T-cell (primary cell): Measurements from ENCODE around the gene APC. TPM values are rescaled to one million over a fixed set of nuclear protein-coding genes. Genes with fewer than 3 reads are reported as not detected.
A peak's percentile ranks its signal among the peaks of the same experiment; 100 is the strongest.

ENCODE experiments used
- ATAC-seq, 4 experiments: fragments of 200-7000 bp in 3 of 4; fragments of 150-1000 bp in 1 of 4; cut with Tn5 transposase; replicated peaks in 1 of 4; 1 replicate in 3 of 4; 2 replicates in 1 of 4; pipeline ENCODE4 v1.10.0; 2021; ENCODE audit warnings: moderate library complexity in 3 of 4, mild to moderate bottlenecking in 2 of 4, moderate number of reproducible peaks in 1 of 4
- CTCF ChIA-PET, 2 donors: fragments of 300-600 bp; sonication (Branson Sonifier 250); formaldehyde crosslinking; loops; one replicate each; lab custom pipeline; 2022; ENCODE audit warnings: antibody characterized with exemption in 2 of 2; lab: Charles Lee
- POLR2A ChIA-PET, 2 donors: fragments of 300-600 bp; sonication (Branson Sonifier 250); formaldehyde crosslinking; loops; one replicate each; lab custom pipeline; 2022; ENCODE audit warnings: antibody characterized with exemption in 2 of 2; lab: Charles Lee
- DNase-seq, 35 experiments: peaks; one replicate each; pipeline versions ENCODE4 v3.0.0 to v3.0.0-alpha.2; 2013 to 2023
- H3K27ac ChIP-seq: one replicate; pipeline ENCODE4 v1.5.1; 2013; ENCODE audit warnings: low read length
- H3K27me3 ChIP-seq, 2 experiments: replicated peaks in 1 of 2; 1 replicate in 1 of 2; 2 replicates in 1 of 2; pipeline versions ENCODE4 v1.6.1 to v1.7.0; 2013; ENCODE audit warnings: low read length in 1 of 2, mixed read lengths in 1 of 2; ENCODE audit not compliant: control insufficient read depth in 2 of 2, insufficient read depth in 2 of 2; ENCODE audit errors: extremely low read depth in 1 of 2
- H3K36me3 ChIP-seq, 2 donors: 1 replicate in 1 of 2; 2 replicates in 1 of 2; pipeline versions ENCODE4 v1.6.1 to v1.7.0; 2013; ENCODE audit warnings: low read length in 1 of 2; ENCODE audit not compliant: control insufficient read depth in 2 of 2, insufficient read depth in 1 of 2; ENCODE audit errors: extremely low read depth in 1 of 2
- H3K4me1 ChIP-seq, 2 experiments: 1 replicate in 1 of 2; 2 replicates in 1 of 2; pipeline versions ENCODE4 v1.6.1 to v1.7.0; 2013; ENCODE audit warnings: low read length in 2 of 2, mixed read lengths in 1 of 2; ENCODE audit not compliant: insufficient read depth in 2 of 2, control insufficient read depth in 1 of 2; ENCODE audit errors: extremely low read depth in 1 of 2
- H3K4me3 ChIP-seq, 2 donors: 1 replicate in 1 of 2; 2 replicates in 1 of 2; pipeline versions ENCODE4 v1.5.1 to v1.7.0; 2013; ENCODE audit warnings: mild to moderate bottlenecking in 2 of 2, low read length in 1 of 2, moderate library complexity in 1 of 2; ENCODE audit not compliant: control insufficient read depth in 1 of 2; ENCODE audit errors: extremely low read depth in 1 of 2
- H3K9me3 ChIP-seq: 2 replicates; pipeline ENCODE4 v1.7.0; 2013
- H3K27ac Mint-ChIP-seq, 2 donors: one replicate each; pipeline ENCODE4 v1.8.0; 2020 to 2021; ENCODE audit warnings: mild to moderate bottlenecking in 2 of 2, mixed read lengths in 2 of 2
- H3K27me3 Mint-ChIP-seq, 2 donors: one replicate each; pipeline ENCODE4 v1.8.0; 2021 to 2022; ENCODE audit warnings: mixed read lengths in 2 of 2
- H3K36me3 Mint-ChIP-seq: one replicate; pipeline ENCODE4 v1.8.0; 2021; ENCODE audit warnings: mixed read lengths
- H3K4me1 Mint-ChIP-seq, 3 donors: one replicate each; pipeline ENCODE4 v1.8.0; 2020 to 2022; ENCODE audit warnings: mixed read lengths in 3 of 3, mild to moderate bottlenecking in 1 of 3
- H3K4me3 Mint-ChIP-seq, 3 donors: one replicate each; pipeline ENCODE4 v1.8.0; 2020 to 2022; ENCODE audit warnings: mild to moderate bottlenecking in 3 of 3, mixed read lengths in 3 of 3, moderate library complexity in 3 of 3
- H3K9me3 Mint-ChIP-seq, 3 donors: one replicate each; pipeline ENCODE4 v1.8.0; 2020 to 2022; ENCODE audit warnings: mixed read lengths in 3 of 3
- WGBS: methylation state at CpG from one replicate; pipeline ENCODE4 v1.1.5; 2013; ENCODE audit warnings: missing lambda C conversion rate; ENCODE audit not compliant: insufficient coverage; 5-methylcytosine and 5-hydroxymethylcytosine counted together
- total RNA-seq, 35 experiments: library from RNA in 6 of 35; stranded (reverse) in 6 of 35; fragments of 120-200 nt in 1 of 35; gene quantifications; one replicate each; pipeline versions ENCODE4 v1.2.1 to v1.2.4 and lab custom pipeline; 2013 to 2026

APC gene
- total RNA-seq, 5 donors from 2014 or later (not counting 1 experiment from before 2014, with no cell fraction given), result 33.0 to 45.0 (median 39.7) TPM

- H3K4me1 ChIP-seq, result peaks cover 8 to 13% of the 10 kb centered on the region in 2 experiments
- no peak overlapping the region for H3K4me3 ChIP-seq
- no peaks in the 10 kb centered on the region for H3K27me3 ChIP-seq
- ATAC-seq (no peak), DNase-seq (no peak)
- no CpG with 5 or more reads among the region's 1 CpG for WGBS
- ChIA-PET CTCF (interaction anchor here (0.6 to 1.8 kb wide), 2 partner anchors 22 to 1203 kb away, joined by 3 to 7 read pairs; no protein-coding TSS in a partner anchor), POLR2A (interaction anchor here in 1 of 2 donors (0.6 kb wide), 1 partner anchor 188 kb away, joined by 3 read pairs; no protein-coding TSS in a partner anchor)
- Mint-ChIP-seq H3K4me1 (peaks cover 31 to 33% (median 31%) of the 10 kb centered on the region in 3 donors), H3K9me3 (no peaks in the 10 kb centered on the region), H3K27ac (no peak overlapping the region), H3K4me3 (no peak overlapping the region), H3K36me3 (no peaks in the 10 kb centered on the region), H3K27me3 (no peaks in the 10 kb centered on the region)
- H3K36me3 ChIP-seq, result no peaks in the 10 kb centered on the region
- H3K27ac ChIP-seq, result no peak overlapping the region
- no peaks in the 10 kb centered on the region for H3K9me3 ChIP-seq
Measured at GRCh38 chr5:112735702-112736101, 2.0 kb upstream of the APC start.

DNA sequence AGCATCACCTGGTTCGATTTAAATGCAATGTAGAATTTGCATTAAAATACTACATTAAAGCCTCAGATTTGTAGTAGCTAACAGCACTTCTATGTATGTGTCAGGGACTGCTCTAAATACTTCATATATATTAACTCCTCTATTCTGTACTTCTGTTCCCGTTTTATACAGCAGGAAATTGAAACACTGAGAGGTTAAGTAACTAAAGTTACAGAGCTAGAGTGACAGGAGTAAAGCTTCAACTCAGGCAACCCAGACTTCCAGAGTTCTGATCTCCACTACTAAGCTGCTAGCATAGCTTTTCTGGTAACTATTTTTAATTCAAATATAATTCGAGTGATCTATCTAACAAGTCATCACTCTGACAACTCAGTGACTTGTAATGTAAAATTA, 619 bp upstream of the APC start:
- ChIA-PET POLR2A (no interaction called here), CTCF (interaction anchor here (1.1 to 1.8 kb wide), 5 partner anchors 13 to 29 kb away, joined by 3 to 7 read pairs (median 4); no protein-coding TSS in a partner anchor)
- peak overlapping the region; percentile 90 to 96 (median 94) for H3K4me3 Mint-ChIP-seq
- H3K36me3 Mint-ChIP-seq, result peaks cover 2% of the 10 kb centered on the region
- Histone ChIP-seq H3K9me3 (no peaks in the 10 kb centered on the region), H3K27ac (no peak overlapping the region), H3K36me3 (no peaks in the 10 kb centered on the region), H3K4me3 (peak overlapping the region; percentile 58 to 77), H3K27me3 (no peaks in the 10 kb centered on the region), H3K4me1 (peaks cover 8 to 13% of the 10 kb centered on the region in 2 experiments)
- WGBS, result no CpG with 5 or more reads among the region's 3 CpGs
- no peaks in the 10 kb centered on the region for H3K27me3 Mint-ChIP-seq
- H3K4me1 Mint-ChIP-seq, result peaks cover 32 to 35% (median 33%) of the 10 kb centered on the region in 3 donors
- ATAC-seq (no peak), DNase-seq (no peak)
- no peaks in the 10 kb centered on the region for H3K9me3 Mint-ChIP-seq
- no peak overlapping the region for H3K27ac Mint-ChIP-seq

- no peaks in the 10 kb centered on the region for H3K36me3 ChIP-seq
- Mint-ChIP-seq H3K36me3 (peaks cover 9% of the 10 kb centered on the region), H3K4me1 (peaks cover 34 to 36% (median 35%) of the 10 kb centered on the region in 3 donors), H3K4me3 (peak overlapping the region; percentile 90 to 96 (median 94)), H3K27ac (peak overlapping the region; percentile 6 to 82), H3K27me3 (no peaks in the 10 kb centered on the region), H3K9me3 (no peaks in the 10 kb centered on the region)
- DNase-seq (peak in 1 of 35 experiments; percentile 15), ATAC-seq (peak in 3 of 4 experiments; percentile 7 to 17 (median 11))
- WGBS, result 60% methylated on average over 3 of the region's 5 CpGs
- H3K4me3 ChIP-seq, result peak overlapping the region; percentile 58 to 77
- ChIA-PET CTCF (interaction anchor here (0.5 to 1.6 kb wide), 6 partner anchors 14 to 981 kb away, joined by 3 to 4 read pairs (median 3); partner anchors contain the start of gene NREP (in 1 of the 2)), POLR2A (no interaction called here)
- no peak overlapping the region for H3K27ac ChIP-seq
- H3K27me3 ChIP-seq, result no peaks in the 10 kb centered on the region
- H3K9me3 ChIP-seq, result no peaks in the 10 kb centered on the region
- H3K4me1 ChIP-seq, result peaks cover 8 to 13% of the 10 kb centered on the region in 2 experiments
Measured at GRCh38 chr5:112738191-112738560, 491 bp downstream of the APC start.

GRCh38 chr5:112742424-112742823, 4.7 kb downstream of the APC start:
- no peak for DNase-seq
- peaks cover 27 to 33% (median 29%) of the 10 kb centered on the region in 3 donors for H3K4me1 Mint-ChIP-seq
- H3K36me3 Mint-ChIP-seq, result peaks cover 9% of the 10 kb centered on the region
- Histone ChIP-seq H3K36me3 (no peaks in the 10 kb centered on the region), H3K9me3 (no peaks in the 10 kb centered on the region), H3K4me1 (peaks cover 6 to 10% of the 10 kb centered on the region in 2 experiments), H3K4me3 (no peak overlapping the region), H3K27ac (no peak overlapping the region), H3K27me3 (no peaks in the 10 kb centered on the region)
- no peak for ATAC-seq
- no peaks in the 10 kb centered on the region for H3K27me3 Mint-ChIP-seq
- no peak overlapping the region for H3K4me3 Mint-ChIP-seq
- no peaks in the 10 kb centered on the region for H3K9me3 Mint-ChIP-seq
- H3K27ac Mint-ChIP-seq, result no peak overlapping the region
- POLR2A ChIA-PET, result no interaction called here
- 95% methylated on average over 3 of the region's 3 CpGs for WGBS
- CTCF ChIA-PET, result no interaction called here

DNA sequence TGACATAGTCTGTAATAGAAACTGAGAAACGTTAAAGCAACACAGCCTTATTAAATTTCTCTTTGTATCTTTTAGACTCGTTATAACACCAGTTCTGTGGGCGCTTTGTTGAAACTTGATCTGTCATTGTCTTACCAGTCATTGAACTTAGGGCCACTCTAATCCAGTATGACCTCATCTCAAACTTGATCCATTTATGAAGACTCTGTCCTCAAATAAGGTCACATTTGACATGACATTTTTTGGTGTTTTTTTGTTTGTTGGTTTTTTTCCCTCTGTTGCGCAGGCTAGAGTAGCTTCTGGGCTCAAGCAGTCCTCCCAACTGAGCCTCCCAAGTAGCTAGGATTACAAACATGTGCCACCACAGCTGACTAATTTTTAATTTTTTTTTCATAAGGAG, 5.9 kb downstream of the APC start:
- Histone ChIP-seq H3K4me1 (peaks cover 0 to 3% of the 10 kb centered on the region in 2 experiments), H3K27ac (no peak overlapping the region), H3K4me3 (no peak overlapping the region), H3K27me3 (no peaks in the 10 kb centered on the region), H3K9me3 (no peaks in the 10 kb centered on the region), H3K36me3 (no peaks in the 10 kb centered on the region)
- ChIA-PET POLR2A (interaction anchor here in 1 of 2 donors (1.2 kb wide), 1 partner anchor 10 kb away, joined by 3 read pairs; no protein-coding TSS in a partner anchor), CTCF (interaction anchor here (1.0 to 1.1 kb wide), 3 partner anchors 14 to 193 kb away, joined by 3 read pairs; no protein-coding TSS in a partner anchor)
- Mint-ChIP-seq H3K4me3 (no peak overlapping the region), H3K36me3 (peaks cover 9% of the 10 kb centered on the region), H3K4me1 (peaks cover 18 to 22% (median 18%) of the 10 kb centered on the region in 3 donors), H3K27ac (no peak overlapping the region), H3K27me3 (no peaks in the 10 kb centered on the region), H3K9me3 (no peaks in the 10 kb centered on the region)
- ATAC-seq (no peak), DNase-seq (no peak)
- WGBS, result no CpG with 5 or more reads among the region's 4 CpGs

DNA sequence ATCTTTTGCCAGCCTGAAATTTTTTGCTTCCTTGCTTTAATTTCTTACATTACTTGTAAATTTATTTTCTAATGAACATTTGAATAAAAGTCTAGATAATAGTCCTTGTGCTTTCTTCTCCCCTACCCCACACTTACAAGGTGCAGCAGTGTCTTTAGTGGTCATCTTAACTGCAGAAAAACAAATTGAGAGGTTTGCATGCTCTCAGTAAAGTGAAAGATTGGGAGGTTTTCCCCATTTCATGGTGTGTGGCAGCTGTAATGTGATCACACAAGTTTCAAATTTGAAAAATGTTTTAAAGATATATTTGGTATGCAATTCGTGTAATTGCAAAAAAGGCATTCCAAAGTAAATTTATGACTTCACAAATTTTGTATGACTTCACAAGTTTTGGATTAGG, 14.7 kb downstream of the APC start:
- WGBS, result no CpG with 5 or more reads among the region's 1 CpG
- Mint-ChIP-seq H3K27ac (peak overlapping the region in 1 of 2 donors; percentile 61), H3K36me3 (peaks cover 2% of the 10 kb centered on the region), H3K4me1 (peaks cover 18 to 33% (median 24%) of the 10 kb centered on the region in 3 donors), H3K4me3 (no peak overlapping the region), H3K9me3 (no peaks in the 10 kb centered on the region), H3K27me3 (no peaks in the 10 kb centered on the region)
- DNase-seq (no peak), ATAC-seq (no peak)
- no peak overlapping the region for H3K4me3 ChIP-seq
- H3K27me3 ChIP-seq, result no peaks in the 10 kb centered on the region
- no peaks in the 10 kb centered on the region for H3K9me3 ChIP-seq
- no peaks in the 10 kb centered on the region for H3K36me3 ChIP-seq
- no peaks in the 10 kb centered on the region for H3K4me1 ChIP-seq
- no peak overlapping the region for H3K27ac ChIP-seq
- ChIA-PET POLR2A (interaction anchor here in 1 of 2 donors (0.6 kb wide), 1 partner anchor 12 kb away, joined by 8 read pairs; no protein-coding TSS in a partner anchor), CTCF (no interaction called here)
